ENCODE measurements around the gene POC1B.

DNA sequence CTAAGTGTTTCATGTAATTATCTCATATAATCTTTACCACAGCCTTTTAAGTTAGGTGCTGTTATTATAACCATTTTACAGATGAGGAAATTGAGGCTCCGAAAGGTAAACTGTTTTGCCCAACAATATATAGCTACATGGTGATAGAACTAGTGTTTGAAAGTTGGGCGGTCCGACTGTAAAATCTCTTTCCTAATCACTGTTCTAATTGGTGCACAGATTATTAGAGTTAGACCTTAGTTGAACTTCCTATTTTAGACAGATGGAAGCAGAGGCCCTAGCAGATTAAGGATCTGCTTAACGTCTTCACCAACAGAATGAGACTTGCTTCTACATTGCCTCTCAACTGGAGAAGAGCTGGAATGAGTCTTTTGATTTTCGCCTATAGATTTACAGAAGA is 143.5 kb downstream of the POC1B start:
- no peak for TF ChIP-seq EZH2 (IDR thresholded peaks at IDR 0.05; ENCODE audit: borderline replicate concordance, low read length)
- TF ChIP-seq, protein P1, sequence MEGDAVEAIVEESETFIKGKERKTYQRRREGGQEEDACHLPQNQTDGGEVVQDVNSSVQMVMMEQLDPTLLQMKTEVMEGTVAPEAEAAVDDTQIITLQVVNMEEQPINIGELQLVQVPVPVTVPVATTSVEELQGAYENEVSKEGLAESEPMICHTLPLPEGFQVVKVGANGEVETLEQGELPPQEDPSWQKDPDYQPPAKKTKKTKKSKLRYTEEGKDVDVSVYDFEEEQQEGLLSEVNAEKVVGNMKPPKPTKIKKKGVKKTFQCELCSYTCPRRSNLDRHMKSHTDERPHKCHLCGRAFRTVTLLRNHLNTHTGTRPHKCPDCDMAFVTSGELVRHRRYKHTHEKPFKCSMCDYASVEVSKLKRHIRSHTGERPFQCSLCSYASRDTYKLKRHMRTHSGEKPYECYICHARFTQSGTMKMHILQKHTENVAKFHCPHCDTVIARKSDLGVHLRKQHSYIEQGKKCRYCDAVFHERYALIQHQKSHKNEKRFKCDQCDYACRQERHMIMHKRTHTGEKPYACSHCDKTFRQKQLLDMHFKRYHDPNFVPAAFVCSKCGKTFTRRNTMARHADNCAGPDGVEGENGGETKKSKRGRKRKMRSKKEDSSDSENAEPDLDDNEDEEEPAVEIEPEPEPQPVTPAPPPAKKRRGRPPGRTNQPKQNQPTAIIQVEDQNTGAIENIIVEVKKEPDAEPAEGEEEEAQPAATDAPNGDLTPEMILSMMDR (IDR thresholded peaks at IDR 0.05; ENCODE audit: low read length) = no peak

Data from OCI-LY1 (cell line).